Ishikawa (cell line): ENCODE measurements around the gene NELL1.

Experiments used
- CEBPB ChIP-seq: IDR thresholded peaks from 2 replicates; pipeline ENCODE4 v1.6.1; 2012
- CREB1 ChIP-seq: IDR thresholded peaks from 2 replicates; pipeline ENCODE4 v1.6.1; 2012; ENCODE audit warnings: low read depth
- EGR1 ChIP-seq: IDR thresholded peaks from 2 replicates; pipeline ENCODE4 v1.6.1; 2012
- EP300 ChIP-seq: IDR thresholded peaks from 2 replicates; pipeline ENCODE4 v1.6.1; 2012; ENCODE audit warnings: borderline replicate concordance
- FOXM1 ChIP-seq: IDR thresholded peaks from 2 replicates; pipeline ENCODE4 v1.6.1; 2012; ENCODE audit warnings: low read depth, borderline replicate concordance
- MAX ChIP-seq: IDR thresholded peaks from 2 replicates; pipeline ENCODE4 v1.6.1; 2012
- NFIC ChIP-seq: IDR thresholded peaks from 2 replicates; pipeline ENCODE4 v1.6.1; 2012
- RAD21 ChIP-seq: IDR thresholded peaks from 2 replicates; pipeline ENCODE4 v1.6.1; 2012; ENCODE audit warnings: low read depth
- TAF1 ChIP-seq: IDR thresholded peaks from 2 replicates; pipeline ENCODE4 v1.6.1; 2012; ENCODE audit warnings: low read depth, mild to moderate bottlenecking
- TCF12 ChIP-seq: IDR thresholded peaks from 2 replicates; pipeline ENCODE4 v1.6.1; 2012; ENCODE audit warnings: low read depth
- TEAD4 ChIP-seq: IDR thresholded peaks from 2 replicates; pipeline ENCODE4 v1.6.1; 2012
- USF1 ChIP-seq: IDR thresholded peaks from 2 replicates; pipeline ENCODE4 v1.6.1; 2012
- YY1 ChIP-seq: IDR thresholded peaks from 2 replicates; pipeline ENCODE4 v1.6.1; 2012; ENCODE audit warnings: low read depth
- ZBTB7A ChIP-seq: IDR thresholded peaks from 2 replicates; pipeline ENCODE4 v1.6.1; 2012; ENCODE audit warnings: low read depth
- TF ChIP-seq, protein P1 (sequence below): IDR thresholded peaks from 2 replicates; pipeline ENCODE4 v1.6.1; 2012; ENCODE audit warnings: low read depth, mild to moderate bottlenecking

The NELL1 gene

GRCh38 chr11:21470521-21470920 lies 801.1 kb downstream of the NELL1 start:
- no peak for TF ChIP-seq USF1
- TF ChIP-seq TEAD4, result no peak
- no peak for TF ChIP-seq ZBTB7A
- TF ChIP-seq EGR1, result no peak
- TF ChIP-seq NFIC, result no peak
- TF ChIP-seq, protein P1, sequence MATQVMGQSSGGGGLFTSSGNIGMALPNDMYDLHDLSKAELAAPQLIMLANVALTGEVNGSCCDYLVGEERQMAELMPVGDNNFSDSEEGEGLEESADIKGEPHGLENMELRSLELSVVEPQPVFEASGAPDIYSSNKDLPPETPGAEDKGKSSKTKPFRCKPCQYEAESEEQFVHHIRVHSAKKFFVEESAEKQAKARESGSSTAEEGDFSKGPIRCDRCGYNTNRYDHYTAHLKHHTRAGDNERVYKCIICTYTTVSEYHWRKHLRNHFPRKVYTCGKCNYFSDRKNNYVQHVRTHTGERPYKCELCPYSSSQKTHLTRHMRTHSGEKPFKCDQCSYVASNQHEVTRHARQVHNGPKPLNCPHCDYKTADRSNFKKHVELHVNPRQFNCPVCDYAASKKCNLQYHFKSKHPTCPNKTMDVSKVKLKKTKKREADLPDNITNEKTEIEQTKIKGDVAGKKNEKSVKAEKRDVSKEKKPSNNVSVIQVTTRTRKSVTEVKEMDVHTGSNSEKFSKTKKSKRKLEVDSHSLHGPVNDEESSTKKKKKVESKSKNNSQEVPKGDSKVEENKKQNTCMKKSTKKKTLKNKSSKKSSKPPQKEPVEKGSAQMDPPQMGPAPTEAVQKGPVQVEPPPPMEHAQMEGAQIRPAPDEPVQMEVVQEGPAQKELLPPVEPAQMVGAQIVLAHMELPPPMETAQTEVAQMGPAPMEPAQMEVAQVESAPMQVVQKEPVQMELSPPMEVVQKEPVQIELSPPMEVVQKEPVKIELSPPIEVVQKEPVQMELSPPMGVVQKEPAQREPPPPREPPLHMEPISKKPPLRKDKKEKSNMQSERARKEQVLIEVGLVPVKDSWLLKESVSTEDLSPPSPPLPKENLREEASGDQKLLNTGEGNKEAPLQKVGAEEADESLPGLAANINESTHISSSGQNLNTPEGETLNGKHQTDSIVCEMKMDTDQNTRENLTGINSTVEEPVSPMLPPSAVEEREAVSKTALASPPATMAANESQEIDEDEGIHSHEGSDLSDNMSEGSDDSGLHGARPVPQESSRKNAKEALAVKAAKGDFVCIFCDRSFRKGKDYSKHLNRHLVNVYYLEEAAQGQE, result no peak
- no peak for TF ChIP-seq EP300
- TF ChIP-seq CEBPB, result no peak
- TF ChIP-seq CREB1, result no peak
- no peak for TF ChIP-seq YY1
- no peak for TF ChIP-seq FOXM1
- TF ChIP-seq RAD21, result no peak

- no peak for TF ChIP-seq EP300
- TF ChIP-seq EGR1, result no peak
- no peak for TF ChIP-seq YY1
- TF ChIP-seq USF1, result no peak
- no peak for TF ChIP-seq NFIC
- no peak for TF ChIP-seq RAD21
- no peak for TF ChIP-seq CEBPB
- no peak for TF ChIP-seq ZBTB7A
- TF ChIP-seq, protein P1, result no peak
- no peak for TF ChIP-seq CREB1
- no peak for TF ChIP-seq TCF12
- no peak for TF ChIP-seq MAX
- TF ChIP-seq TAF1, result no peak
- TF ChIP-seq FOXM1, result no peak
- TF ChIP-seq TEAD4, result no peak
These were observed 802.9 kb downstream of the NELL1 start for GRCh38 chr11:21472261-21472660.

- no peak for TF ChIP-seq USF1
- no peak for TF ChIP-seq EGR1
- TF ChIP-seq TCF12, result no peak
- no peak for TF ChIP-seq CEBPB
These were observed 805.1 kb downstream of the NELL1 start for GRCh38 chr11:21474529-21474928.

DNA sequence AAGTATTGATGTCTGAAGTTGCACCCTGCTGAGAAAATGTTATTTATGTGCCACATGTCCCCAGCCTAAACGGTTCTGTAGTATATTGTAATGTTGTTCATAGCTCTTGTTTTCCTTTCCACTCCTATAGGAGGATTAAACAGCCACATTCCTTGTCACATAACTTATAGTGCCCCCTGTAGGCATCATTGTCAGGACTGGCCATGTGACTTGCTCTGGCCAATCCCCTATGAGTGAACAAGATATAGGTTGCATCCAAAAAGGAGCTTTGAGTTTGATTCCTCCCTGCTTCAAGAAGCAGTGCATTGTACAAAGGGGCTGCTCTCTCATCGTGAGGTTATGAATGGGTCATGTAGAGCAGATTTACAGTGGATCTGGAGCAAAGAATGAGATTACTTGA lies 805.9 kb downstream of the NELL1 start:
- TF ChIP-seq TCF12 (no peak), RAD21 (no peak), YY1 (no peak), FOXM1 (no peak), ZBTB7A (no peak), EGR1 (no peak), TEAD4 (no peak), MAX (no peak), EP300 (no peak), TAF1 (no peak), USF1 (no peak), NFIC (no peak)
- TF ChIP-seq, protein P1, result no peak
